GM21360 (cell line): ENCODE results near the gene B4GALT1.
A peak's percentile ranks its signal among the peaks of the same experiment; 100 is the strongest.

Experiments used
- ATAC-seq: cut with Tn5 transposase; IDR thresholded peaks from one replicate; pipeline ENCODE4 v1.9.1; 2021; ENCODE audit warnings: mild to moderate bottlenecking, moderate library complexity; ENCODE audit not compliant: unreplicated experiment

The B4GALT1 gene

DNA sequence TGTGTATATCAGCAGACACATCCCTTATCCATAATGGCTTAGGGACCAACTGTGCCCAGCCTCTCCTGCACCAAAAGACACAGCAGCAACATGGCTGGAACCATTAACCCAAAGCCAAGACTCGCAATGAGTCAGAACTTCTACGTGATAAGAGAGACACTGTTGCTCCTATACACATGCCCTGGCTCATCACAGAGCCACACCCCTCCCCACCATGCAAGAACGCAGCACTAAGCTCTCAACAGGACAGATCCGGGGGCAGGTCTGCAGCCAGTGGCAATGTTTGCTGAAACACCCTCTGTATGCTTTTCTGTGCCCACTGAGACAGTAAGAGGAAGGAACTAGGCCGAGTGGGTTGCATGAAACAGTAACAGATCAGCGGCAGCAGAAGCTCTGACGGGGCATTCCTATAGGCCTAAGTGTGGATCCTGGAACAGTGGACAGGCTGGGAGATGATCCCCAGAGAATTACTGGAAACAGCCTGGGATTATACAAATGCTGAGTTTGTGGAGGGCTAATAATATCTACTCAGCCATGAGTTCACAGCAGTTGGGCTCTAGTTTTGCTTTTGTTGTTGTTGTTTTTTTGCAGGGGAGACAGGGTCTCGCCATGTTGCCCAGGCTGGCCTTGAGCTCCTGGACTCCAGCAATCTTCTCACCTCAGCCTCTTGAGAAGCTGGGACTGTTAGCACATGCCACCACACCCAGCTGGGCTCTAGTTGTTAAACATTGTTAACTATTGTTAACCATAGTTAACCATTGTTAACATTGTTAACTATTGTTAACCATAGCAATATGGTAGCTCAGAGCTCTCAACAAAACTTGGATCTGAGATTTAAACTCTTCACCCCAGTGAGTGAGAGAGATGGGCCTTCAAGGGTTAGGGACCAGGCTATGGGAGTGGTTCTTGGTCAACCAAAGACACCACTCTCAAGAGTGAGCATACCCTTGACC, 41.0 kb downstream of the B4GALT1 start:
- ATAC-seq, result peak; percentile 46

DNA sequence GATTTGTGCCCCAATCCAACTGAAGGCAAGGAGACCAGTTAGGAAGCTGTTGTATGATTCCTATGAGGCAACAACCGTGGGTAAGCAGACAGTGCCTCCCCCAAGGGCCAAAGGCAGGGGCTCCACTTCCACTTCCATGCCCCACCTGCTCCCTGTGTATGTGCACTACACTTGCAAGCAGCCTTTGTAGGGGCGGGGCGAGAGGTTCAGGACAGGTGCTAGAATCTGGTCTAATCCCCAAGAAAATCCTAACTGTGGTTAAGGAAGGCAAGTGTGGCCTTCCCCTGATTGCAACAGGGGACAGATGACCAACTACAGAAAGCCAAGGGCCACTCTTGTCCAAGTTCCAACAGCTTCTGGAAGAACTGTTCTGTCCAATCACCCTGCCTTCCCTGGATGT, 41.7 kb downstream of the B4GALT1 start:
- ATAC-seq, result no peak

DNA sequence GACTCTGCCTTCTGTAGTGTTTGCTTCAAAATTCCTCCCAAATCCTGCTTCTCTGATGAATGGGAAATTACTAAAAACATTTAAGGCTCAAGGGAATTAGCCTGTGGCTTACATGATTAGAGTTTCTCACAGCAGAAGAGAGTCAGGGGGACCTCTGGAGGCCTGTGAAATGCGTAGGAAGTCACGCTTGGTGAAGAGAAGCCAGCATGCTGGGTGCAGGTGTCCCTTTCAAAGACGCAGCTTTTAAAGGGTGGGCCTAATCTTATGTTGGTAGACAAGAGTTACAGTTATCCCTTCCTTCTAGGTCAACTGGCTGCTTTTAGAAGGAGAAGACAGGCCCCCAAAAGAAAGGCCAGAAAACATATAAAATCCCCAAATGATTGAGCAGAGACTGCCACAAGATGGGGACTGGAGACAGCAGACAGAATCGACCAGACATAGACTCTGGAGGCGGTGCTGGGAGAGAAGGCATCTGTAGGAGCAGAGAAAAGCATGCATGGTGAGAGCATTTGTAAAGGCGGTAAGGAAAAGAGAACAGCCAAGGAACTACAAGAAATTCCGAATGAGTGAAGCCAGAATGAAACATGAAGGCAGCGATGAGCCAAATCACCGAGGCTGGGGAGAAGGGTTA, 42.3 kb downstream of the B4GALT1 start:
- peak; percentile 54 for ATAC-seq

DNA sequence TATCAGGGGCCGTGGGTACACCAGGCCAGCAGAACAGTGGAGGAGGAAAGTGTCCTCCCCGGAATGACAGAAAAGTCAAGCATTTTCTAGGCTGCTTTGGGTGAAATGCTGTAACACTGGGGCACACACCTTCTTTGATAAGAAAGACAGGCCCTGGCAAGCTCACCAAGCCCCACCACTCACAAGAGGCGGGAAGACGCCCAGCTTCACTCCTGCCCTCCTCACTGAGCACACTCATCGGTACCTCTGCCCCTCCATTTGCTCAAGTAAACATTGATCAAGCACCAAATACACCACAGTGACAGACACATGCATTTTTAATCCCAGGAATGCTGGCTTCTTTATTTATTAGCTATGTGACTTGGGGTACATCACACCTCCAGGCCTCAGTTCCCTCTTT, 43.1 kb downstream of the B4GALT1 start:
- no peak for ATAC-seq

DNA sequence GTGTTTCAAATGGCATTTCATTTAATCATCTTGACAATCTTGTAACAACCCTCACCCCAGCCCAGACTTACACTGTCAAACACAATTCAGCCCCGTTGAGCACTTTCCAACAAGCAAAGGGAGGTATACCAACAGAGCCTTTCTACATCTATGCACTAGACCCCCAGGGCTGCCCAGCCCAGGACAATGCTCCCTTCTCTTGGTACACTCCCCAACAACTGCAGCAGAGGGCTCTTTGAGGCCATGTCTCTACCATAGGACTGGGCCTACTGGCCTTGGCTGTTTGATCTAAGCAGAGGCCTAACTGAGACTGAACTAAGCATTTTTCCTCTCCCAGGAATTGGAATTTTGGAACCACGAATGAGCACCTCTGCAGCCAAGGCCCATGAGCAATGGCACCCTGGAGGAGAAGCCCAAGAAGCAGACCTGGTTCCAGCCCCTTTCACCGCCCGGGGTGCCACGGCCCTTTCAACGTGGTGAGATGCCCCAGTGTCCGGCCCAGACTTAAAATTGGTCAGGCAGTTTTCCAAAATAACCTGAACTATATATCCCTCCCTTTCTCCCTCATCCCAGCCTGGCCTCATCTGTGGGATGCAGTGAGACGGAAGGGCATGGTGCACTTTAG, 43.6 kb downstream of the B4GALT1 start:
- ATAC-seq, result no peak

DNA sequence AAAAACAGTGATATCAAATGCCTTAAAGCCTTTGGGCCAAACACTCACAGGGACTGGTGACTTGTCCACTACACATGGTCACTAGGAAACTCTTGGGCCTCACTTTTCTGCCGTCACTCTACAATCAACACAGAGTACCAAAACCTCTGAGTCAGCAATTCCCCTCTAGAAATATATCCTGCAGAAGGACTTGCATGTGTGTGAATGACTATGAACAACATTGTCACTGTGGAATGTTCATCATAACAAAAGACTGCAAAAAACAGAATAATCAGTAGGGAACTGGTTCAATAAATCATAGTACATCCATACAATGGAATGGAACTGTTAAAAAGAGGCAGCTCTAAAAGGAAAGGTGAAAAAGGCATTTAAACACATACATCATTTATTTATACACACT, 46.5 kb downstream of the B4GALT1 start:
- no peak for ATAC-seq

DNA sequence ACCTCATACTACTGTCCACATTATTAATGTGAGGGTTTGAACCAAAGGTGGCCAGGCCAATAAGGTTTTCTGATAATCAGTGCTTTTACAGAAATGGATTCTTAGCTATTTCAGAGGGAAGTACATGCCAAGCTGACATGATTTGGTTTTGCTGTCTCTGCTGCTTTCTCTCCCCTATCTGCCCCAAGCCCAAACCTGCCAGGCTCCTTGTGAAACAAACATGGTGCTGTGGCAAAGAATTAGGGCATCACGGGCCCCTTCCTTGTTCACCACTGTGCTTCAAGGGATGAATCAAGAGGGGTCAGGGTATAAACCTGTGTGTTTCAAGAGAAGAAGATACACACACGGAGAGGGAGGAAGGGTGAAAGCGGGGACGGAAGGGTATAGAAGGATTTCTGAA, 49.3 kb downstream of the B4GALT1 start:
- ATAC-seq, result no peak

DNA sequence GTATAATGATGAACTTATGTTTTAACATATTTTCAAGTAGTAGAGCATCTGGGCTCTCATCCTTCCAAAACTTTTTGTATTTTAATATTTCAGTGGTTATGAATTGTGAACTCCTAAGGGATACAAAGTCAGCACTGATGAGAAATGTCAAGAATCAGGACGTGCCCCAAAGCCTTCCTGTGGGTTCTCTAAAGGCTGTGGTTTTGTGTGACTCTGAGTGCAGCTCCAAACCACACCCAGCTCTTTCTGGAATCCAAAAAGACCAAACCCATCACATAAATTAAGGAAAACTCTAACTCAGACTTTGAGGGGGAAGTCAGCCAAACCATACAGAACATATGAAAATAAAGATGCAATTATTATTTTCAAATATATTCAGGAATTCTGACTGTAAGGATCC, 49.8 kb downstream of the B4GALT1 start:
- no peak for ATAC-seq

DNA sequence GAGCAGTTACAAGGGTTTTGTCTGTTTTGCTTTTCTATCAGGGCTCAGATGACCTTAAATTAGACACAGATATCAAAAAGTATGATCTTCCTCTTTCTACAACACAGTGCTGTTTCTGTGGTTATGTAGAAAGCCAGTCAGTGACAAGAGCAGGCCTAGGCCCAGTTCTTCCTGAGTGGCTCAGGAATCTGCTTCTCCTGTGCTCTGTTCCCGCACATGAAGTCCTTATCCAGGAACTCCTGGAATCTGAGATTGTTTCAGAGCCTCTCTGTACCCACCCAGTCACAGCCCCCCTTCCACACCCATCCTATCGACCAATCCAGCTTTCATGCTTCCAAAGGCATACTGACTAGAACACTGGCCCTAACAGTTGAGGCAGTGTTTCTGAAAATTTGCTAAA, 50.3 kb downstream of the B4GALT1 start:
- no peak for ATAC-seq

DNA sequence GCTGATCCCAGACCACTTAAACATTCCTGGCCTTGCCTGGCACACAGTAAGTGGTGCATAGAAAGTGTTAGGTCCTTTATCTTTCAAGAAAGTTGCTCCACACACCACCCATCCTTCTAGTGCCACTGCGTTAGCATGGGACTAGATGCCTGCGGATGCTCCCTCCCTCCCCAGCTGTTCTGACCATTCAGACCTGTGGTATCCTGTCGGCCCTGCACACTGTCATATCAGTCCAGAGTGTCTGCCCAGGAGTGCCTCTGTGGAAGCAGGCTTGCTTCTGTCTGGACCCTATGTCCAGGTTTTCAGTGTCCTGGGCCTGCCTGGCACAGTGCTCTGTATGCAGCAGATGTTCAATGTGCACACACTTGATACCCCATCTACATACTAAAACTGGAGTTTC, 52.4 kb downstream of the B4GALT1 start:
- ATAC-seq, result no peak

DNA sequence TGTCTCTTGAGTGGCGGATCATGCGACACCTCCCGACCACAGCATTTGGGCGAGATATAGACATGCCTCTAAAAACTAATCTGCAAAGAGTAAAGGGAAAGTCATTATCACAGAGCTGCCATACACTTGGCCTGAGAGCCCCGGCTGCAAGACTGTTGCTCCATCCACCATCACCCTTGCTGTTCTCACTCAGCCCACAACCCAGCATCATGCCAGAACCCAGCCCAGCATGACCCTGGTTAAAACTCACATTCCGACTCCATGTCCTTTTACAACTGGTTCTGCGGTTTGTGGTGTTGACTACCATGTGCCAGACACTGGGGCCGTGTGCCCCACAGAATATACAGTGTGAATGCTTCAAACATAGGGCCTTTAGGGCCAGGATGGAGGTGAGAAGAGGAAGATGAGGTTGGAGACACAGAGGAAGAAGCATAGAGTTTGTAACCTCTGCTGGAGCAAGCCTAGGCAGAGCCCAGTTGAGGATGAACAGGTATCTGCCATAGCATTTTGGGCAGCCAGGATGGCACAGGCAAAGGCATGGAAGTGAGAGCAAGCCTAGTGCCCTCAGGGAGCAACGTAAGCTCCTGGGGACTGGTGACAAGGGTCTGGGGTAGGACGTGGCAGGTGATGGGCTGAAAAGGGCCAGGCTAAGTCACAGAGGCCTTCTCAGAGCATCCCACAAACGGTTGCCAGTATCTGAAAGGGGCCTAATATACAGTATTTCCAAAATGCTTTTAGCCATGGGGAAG, 53.2 kb downstream of the B4GALT1 start:
- no peak for ATAC-seq

DNA sequence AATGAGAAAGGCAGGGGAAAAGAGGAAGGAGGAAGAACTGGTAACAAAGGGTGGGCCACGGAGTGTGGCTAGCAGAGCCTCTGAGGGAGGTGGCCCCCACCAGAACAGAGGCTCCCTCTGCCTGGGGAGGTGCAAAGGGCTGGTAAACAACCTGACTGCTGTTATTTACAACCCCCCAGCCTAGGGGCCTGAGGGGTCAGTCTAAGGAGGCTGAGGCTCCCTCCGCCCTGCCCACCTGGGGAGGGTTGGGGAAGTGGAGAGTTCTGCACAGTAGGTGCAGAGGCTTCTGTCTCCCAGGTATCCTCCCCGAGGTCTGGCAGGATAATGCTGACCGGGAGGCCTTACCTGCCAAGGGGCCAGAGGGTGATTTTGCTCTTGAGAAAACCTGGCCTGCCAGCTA, 55.0 kb downstream of the B4GALT1 start:
- no peak for ATAC-seq

DNA sequence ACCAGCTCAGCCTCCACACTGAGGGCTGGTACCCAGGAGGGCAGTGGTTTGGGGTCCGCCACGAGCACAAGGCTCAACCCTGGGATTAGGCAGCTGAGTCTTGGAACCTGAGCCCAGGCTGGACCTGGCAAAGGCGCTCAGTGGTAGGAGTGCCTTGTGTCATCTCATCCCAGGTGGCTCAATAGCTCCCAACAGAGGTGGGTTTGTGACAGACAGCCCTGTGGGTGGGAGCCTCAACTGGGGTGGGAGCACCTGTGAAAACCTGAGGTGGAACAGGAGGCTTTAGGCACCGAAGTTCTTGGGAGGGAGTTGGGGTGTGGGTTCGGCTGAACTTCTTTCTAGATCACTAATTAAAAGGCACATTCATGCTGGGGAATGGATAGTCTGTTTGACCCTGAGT, 55.5 kb downstream of the B4GALT1 start:
- ATAC-seq, result no peak

DNA sequence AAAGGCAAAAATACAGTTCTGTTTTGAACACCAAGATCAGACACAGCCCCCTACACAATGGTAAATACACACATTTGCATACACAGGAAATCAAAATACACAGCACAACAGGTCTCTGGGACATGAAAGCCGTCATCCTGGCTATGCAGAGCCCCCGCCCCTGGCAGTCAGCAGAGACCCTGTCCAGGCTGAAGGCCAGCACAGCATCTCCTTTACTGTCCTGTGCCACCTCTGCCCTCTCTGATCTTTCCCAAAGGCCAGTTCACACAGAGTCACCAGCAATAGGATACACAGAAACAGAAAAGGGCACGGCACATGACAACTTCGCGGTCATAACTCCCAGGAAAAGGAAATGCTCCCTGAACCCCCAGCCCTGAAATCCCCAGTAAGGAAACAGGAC, 56.5 kb downstream of the B4GALT1 start:
- ATAC-seq, result no peak

DNA sequence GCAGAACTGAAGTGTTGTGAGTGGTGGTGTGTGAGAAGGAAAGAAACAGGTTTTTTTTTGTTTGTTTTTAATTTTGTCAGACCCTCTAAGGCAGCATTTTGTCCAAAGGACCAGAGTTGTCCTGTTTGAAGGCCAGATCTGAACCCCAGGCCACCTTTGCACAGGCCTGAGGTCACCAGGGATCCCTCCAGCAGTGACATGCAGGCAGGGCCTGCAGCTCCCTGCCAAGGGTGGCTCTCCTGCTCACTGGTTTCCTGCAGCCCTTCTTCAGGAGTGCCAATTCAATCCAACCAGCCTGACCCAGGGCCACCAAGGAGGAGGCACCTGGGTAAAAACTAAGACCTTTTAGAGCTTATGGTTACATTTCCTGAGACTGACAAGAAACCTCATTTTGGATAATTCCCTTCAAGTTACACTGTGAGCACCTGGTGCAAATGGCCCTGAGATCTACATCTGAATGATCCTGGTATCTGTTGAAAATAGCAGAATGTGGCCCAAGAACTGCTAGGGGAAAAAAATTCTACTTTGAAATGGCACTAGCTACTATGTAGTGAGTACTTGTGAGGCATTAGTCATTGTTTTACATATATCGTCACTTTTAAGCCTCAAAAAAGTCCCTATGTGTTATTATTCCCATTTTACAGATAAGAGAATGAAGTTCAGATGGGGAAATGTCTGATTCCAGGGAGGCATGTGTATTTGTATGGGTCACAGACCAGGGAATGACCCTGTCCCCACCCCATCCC, 57.1 kb downstream of the B4GALT1 start:
- no peak for ATAC-seq

DNA sequence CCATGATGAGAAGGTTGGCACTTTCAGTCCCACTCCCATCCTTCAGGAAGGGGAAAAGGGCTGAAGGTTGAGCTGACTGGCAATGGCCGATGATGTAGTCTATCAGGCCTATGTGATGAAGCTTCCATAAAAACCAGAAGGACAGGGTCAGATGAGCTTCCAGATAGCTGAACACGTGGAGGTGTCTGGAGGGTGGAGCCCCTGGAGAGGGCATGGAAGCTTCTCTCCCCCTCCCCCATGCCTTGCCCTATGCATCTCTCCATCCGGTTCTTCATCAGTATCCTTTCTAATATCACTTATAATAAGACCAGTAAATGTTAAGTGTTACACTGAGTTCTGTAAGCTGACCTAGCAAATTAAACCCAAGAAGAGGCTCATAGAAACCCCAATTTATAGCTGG, 58.0 kb downstream of the B4GALT1 start:
- no peak for ATAC-seq

DNA sequence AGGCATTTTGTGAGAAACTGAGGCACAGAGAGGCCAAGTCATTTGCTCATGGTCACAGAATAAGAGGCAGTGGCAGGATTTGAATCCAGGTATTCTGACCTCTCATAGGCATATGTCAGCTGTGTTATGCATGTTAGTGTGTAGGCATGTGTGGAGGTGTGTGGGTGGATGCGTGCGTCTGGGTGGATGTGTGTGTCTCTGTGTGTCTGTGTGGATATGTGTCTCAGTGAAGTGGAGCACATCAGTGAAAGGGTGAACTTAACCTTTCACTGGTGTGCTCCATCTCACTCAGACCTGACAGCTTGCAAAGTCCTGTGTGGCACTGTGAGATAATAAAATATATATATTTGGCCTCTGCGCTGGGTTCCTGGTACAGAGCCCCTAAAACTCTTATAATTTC, 58.7 kb downstream of the B4GALT1 start:
- no peak for ATAC-seq

DNA sequence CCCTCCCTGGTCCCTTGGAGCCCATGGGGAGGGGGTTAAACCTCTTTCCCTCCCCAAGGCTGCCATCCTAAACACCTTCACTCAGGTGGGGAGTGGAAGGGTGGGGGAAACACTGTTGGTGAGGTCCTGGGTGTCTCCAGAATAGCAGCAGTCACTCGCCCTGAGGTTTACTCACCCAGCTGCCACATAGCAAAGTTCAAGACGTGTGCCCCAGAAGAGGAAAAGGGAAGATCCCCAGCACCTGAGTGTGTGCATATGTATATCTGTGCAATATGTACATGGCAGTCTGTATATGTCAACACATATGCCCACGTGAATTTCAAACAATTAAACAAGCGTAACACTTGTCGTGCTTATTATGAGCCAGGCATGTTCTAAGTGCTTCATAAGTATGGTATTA, 59.4 kb downstream of the B4GALT1 start:
- no peak for ATAC-seq

DNA sequence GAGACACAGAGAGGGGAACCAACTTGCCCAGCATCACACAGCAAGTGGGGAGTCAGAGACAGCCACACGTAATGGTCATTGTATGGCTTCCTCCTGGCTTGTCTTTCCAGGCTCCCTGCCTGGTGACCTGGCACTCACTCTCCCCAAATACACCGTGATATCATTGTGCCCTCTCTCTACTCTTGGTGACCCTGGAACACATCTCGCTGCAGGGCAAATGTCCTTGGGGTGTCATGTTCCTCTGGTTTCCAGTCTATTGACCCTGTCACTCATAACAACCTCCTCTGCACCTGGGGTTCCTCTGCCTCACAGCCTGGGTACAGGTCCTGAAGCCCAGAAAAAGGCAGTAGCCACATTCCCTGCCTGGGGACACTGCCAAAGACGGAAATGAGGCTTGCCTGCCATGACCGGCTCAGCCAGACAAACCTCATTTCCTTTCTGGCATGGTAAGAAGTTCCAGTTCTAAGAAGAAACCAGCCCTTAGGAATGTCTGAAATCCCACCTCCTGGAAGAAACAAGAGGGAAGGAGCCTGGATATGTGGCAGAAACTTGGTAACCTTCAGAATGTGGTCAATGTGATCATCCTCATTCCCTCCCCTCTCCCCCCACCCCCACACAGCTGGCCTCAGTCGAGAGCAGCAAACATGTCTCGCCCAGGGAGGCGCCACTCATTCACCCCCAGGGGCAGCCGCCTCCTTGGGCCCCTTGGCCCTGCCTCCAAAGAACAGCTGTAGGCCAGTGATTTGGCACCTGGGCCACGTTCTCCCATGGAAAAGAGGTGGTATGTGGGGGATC, 60.1 kb downstream of the B4GALT1 start:
- no peak for ATAC-seq

DNA sequence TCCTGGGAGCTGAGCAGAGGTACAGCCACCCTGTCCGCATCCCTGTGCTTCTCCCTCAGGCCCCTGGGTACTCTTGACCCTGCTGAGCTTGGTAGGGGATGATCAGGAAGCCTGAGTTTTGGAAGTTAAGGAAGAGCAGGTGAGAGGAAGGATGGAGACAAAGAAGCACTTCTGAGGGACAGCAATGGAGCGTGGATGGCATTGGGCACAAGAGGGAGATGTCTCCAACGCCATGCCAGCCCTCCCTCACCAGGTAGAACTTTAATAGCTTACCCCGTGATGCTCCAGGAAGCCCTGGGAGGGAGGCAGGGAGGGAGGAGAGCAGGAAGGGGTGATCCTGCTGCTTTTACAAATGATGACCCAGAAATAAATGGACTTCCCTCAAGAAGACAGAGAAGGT, 60.8 kb downstream of the B4GALT1 start:
- ATAC-seq, result no peak
